Measurements from ENCODE around the gene RAB9A.

DNA sequence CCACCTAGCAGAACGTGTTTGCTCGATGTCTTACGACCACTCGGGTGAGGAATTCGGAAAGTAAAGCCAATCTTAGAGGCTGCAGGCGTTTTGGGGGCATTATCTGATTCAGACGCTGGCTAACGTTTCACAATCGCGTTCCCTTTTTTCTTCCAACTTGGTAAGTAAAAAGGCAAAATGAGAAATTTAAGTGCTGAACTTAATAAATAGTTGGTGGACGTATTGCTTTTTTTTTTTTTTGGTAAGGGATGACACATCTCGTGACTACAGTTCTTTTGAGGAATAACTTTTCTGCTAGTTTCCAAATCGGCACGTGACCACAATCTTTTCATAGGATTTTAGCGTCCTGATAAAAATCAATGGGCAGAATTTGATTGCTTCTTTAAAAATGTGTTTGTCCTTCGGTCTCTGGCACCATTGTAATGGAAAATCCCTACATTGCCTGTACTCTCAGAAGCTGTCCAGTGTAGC, 848 bp downstream of the RAB9A start:
- TF ChIP-seq, protein P1, sequence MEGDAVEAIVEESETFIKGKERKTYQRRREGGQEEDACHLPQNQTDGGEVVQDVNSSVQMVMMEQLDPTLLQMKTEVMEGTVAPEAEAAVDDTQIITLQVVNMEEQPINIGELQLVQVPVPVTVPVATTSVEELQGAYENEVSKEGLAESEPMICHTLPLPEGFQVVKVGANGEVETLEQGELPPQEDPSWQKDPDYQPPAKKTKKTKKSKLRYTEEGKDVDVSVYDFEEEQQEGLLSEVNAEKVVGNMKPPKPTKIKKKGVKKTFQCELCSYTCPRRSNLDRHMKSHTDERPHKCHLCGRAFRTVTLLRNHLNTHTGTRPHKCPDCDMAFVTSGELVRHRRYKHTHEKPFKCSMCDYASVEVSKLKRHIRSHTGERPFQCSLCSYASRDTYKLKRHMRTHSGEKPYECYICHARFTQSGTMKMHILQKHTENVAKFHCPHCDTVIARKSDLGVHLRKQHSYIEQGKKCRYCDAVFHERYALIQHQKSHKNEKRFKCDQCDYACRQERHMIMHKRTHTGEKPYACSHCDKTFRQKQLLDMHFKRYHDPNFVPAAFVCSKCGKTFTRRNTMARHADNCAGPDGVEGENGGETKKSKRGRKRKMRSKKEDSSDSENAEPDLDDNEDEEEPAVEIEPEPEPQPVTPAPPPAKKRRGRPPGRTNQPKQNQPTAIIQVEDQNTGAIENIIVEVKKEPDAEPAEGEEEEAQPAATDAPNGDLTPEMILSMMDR (IDR thresholded peaks at IDR 0.05), result no peak
- TF ChIP-seq POLR2A (IDR thresholded peaks at IDR 0.05; ENCODE audit: low read depth) (no peak), EP300 (IDR thresholded peaks at IDR 0.05) (no peak)
